Large intestine (tissue), 3 donors: ENCODE measurements around the gene OR8B8. TPM values are rescaled to one million over a fixed set of nuclear protein-coding genes. Genes with fewer than 3 reads are reported as not detected.
"Not testable (repeated sequence)": the region's sequence is repeated elsewhere in the genome, so short reads cannot be mapped to it uniquely, and the experiment has no call there.

Experiments
- DNase-seq, 2 donors: peaks; one replicate each; pipeline versions ENCODE4 v3.0.0 to v3.0.0-alpha.2; 2013
- H3K27ac ChIP-seq: one replicate; pipeline ENCODE4 v1.5.1; 2013; ENCODE audit warnings: low read length
- H3K27me3 ChIP-seq: 2 replicates; pipeline ENCODE4 v1.6.1; 2013; ENCODE audit warnings: low read length; ENCODE audit not compliant: control insufficient read depth, insufficient read depth
- H3K36me3 ChIP-seq: 2 replicates; pipeline ENCODE4 v1.6.1; 2013; ENCODE audit warnings: low read length; ENCODE audit not compliant: control insufficient read depth, insufficient read depth
- H3K4me1 ChIP-seq: one replicate; pipeline ENCODE4 v1.6.1; 2013; ENCODE audit warnings: low read length; ENCODE audit not compliant: control insufficient read depth, insufficient read depth
- H3K4me3 ChIP-seq: one replicate; pipeline ENCODE4 v1.5.1; 2013; ENCODE audit warnings: low read length
- H3K9me3 ChIP-seq: one replicate; pipeline ENCODE4 v1.6.1; 2013; ENCODE audit warnings: mild to moderate bottlenecking, low read depth, low read length, moderate library complexity; ENCODE audit not compliant: control insufficient read depth
- WGBS: methylation state at CpG from one replicate; pipeline ENCODE4 v1.1.5; 2013; ENCODE audit warnings: low lambda C conversion rate; ENCODE audit not compliant: insufficient coverage; 5-methylcytosine and 5-hydroxymethylcytosine counted together
- polyA plus RNA-seq: library from polyadenylated mRNA; unstranded; fragments of 120-200 nt; gene quantifications from one replicate; pipeline ENCODE4 v1.2.1, GENCODE V29; 2013

Gene OR8B8
- polyA plus RNA-seq, 1 donor = not detected

DNA sequence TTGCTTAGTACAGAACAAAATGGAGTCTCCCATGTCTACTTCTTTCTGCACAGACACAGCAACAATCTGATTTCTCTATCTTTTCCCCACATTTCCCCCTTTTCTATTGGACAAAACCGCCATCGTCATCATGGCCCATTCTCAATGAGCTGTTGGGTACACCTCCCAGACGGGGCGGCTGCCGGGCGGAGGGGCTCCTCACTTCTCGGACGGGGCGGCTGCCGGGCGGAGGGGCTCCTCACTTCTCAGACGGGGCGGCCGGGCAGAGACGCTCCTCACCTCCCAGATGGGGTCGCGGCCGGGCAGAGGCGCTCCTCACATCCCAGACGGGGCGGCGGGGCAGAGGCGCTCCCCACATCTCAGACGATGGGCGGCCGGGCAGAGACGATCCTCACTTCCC is 42.3 kb downstream of the OR8B8 start:
- DNase-seq, H3K27me3 ChIP-seq, H3K27ac ChIP-seq, H3K9me3 ChIP-seq, H3K36me3 ChIP-seq, H3K4me1 ChIP-seq, H3K4me3 ChIP-seq: not testable (repeated sequence)
- WGBS = no CpG with 5 or more reads among the region's 27 CpGs

DNA sequence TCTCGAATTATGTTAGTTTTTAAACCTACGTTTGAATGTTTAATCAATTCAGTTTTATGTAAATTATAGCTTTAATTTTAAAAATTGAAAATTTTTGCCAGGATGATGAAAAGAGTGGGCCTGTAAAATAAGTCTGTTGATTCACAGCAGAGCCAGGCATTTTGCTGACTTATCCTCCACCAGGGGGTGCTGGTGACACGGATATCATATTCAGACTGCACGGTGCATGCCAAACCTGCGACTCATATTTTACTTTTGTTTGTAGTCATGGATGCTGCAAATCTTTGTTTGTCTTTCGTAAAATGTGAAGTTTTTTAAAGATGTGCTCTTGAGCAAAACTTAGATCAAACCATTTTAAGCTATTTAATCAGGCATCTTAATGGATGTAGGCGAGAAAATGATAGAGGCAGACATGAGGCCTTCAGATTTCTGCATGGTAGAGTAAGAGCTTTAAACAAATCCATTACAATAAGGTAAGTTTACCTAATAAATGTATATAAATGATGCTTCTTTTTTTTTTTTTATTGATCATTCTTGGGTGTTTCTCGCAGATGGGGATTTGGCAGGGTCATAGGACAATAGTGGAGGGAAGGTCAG is 43.1 kb downstream of the OR8B8 start:
- H3K4me3 ChIP-seq = no peak overlapping the region
- WGBS = 83% methylated on average over 3 of the region's 8 CpGs
- DNase-seq = peak; percentile 23 to 35
- H3K9me3 ChIP-seq = peaks cover 5% of the 10 kb centered on the region
- H3K27ac ChIP-seq = no peak overlapping the region
- H3K27me3 ChIP-seq = no peaks in the 10 kb centered on the region
- H3K36me3 ChIP-seq = no peaks in the 10 kb centered on the region
- no peaks in the 10 kb centered on the region for H3K4me1 ChIP-seq

DNA sequence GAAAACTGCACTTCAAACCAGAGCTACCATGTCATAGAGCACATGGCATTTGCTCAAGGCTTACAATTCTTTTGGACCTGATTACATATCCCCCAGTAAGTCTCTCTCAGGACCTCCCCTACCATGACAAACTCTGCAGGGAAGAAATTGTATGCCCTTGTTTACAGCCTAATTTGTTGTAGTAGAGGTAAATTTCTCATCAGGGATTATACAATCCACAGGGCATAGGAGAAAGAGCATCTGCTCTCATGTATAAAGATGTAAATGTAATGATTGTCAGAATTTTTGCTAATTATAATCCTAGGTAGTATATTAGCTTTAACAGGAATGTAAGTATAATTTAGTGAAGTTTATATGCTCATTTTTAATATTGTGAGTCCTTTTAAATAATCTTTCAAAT is 46.6 kb downstream of the OR8B8 start, which contains the start of gene OR8B3:
OR8B3 (minus strand) TSS at position 101 of the 400 bp plus-strand sequence. CDS start 1,673 bp downstream, outside the sequence.
- Histone ChIP-seq H3K36me3 (no peaks in the 10 kb centered on the region), H3K4me3 (no peak within 1 kb of the TSS), H3K9me3 (peaks cover 4% of the 10 kb centered on the region), H3K27ac (no peak within 1 kb of the TSS), H3K27me3 (no peaks in the 10 kb centered on the region), H3K4me1 (no peaks in the 10 kb centered on the region)
- DNase-seq = no peak

- not testable (repeated sequence) for DNase-seq, H3K9me3 ChIP-seq, H3K4me3 ChIP-seq, H3K4me1 ChIP-seq, H3K36me3 ChIP-seq, H3K27me3 ChIP-seq, H3K27ac ChIP-seq
- 100% methylated on average over 1 of the region's 4 CpGs for WGBS
Observed at GRCh38 chr11:124396847-124397246, 48.6 kb downstream of the OR8B8 start.

- WGBS = 83% methylated on average over 2 of the region's 3 CpGs
- Histone ChIP-seq H3K4me3 (no peak overlapping the region), H3K9me3 (no peaks in the 10 kb centered on the region), H3K36me3 (no peaks in the 10 kb centered on the region), H3K27me3 (no peaks in the 10 kb centered on the region), H3K4me1 (no peaks in the 10 kb centered on the region), H3K27ac (no peak overlapping the region)
- no peak for DNase-seq
Observed at GRCh38 chr11:124394408-124394807, 51.1 kb downstream of the OR8B8 start.

Other genes with a start within 250 kb of the OR8B8 start
- not detected for gene OR8G1, start 204.6 kb downstream of the OR8B8 start, polyA plus RNA-seq
- gene OR8G5, start 189.3 kb downstream of the OR8B8 start, polyA plus RNA-seq = not detected
- under 0.01 TPM for gene OR8D1, start 131.7 kb downstream of the OR8B8 start, polyA plus RNA-seq
- gene OR8D2, start 125.5 kb downstream of the OR8B8 start, polyA plus RNA-seq = not detected
- gene OR8B2, start 61.2 kb downstream of the OR8B8 start, polyA plus RNA-seq = not detected
- gene OR8B3, start 46.7 kb downstream of the OR8B8 start, polyA plus RNA-seq = not detected
- gene OR8B4, start 20.8 kb downstream of the OR8B8 start, polyA plus RNA-seq = not detected
- not detected for gene OR8B12, start 98.0 kb upstream of the OR8B8 start, polyA plus RNA-seq
- gene OR8A1, start 124.3 kb upstream of the OR8B8 start, polyA plus RNA-seq = not detected
- gene PANX3, start 165.7 kb upstream of the OR8B8 start, polyA plus RNA-seq = 0.03 TPM
- 45.3 TPM for gene TBRG1, start 177.2 kb upstream of the OR8B8 start, polyA plus RNA-seq
- 48.1 TPM for gene SIAE, start 228.0 kb upstream of the OR8B8 start, polyA plus RNA-seq
- 7.4 TPM for gene SPA17, start 228.2 kb upstream of the OR8B8 start, polyA plus RNA-seq